Activated effector memory CD4-positive, alpha-beta T cell treated with anti-CD3 and anti-CD28 coated beads, Interleukin-2, amount 50 U/mL, for 16 hours (primary cell): ENCODE measurements around the gene KLF2.

Experiments
- DNase-seq: peaks from one replicate; pipeline ENCODE4 v3.0.0-alpha.2; 2020

KLF2 gene

DNA sequence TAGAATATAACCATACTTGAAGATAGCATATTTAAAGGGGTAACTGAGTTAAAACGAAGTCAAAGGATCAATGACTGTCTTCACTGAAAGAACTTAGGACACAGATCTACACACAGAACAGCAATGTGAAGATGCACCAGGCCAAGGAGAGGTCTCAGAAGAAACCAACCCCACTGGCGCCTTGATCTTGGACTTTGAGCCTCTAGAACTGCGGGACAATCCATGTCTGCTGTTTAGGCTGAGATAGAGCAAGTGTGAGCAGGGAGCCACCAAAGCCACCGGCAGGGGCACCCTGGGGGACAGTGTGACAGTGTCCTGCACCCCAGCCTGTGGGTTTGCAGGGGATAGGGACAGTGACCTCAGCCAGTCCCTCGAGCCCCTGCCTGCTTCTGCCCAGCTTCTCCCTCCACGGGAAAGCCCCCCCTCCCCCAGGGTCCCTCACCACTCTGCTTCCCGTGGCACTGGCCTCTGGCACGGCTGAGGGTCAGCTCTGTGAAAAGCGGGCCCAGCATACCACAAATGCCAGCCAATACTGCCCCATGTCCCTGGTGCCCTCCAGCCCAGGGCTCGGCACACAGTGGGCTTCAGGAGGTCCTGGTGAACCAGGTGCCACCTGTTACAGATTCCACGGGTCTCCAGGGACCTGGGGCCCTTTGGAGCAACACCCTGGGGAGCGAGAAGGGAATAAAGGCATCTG, 40.8 kb downstream of the KLF2 start:
- no peak for DNase-seq

DNA sequence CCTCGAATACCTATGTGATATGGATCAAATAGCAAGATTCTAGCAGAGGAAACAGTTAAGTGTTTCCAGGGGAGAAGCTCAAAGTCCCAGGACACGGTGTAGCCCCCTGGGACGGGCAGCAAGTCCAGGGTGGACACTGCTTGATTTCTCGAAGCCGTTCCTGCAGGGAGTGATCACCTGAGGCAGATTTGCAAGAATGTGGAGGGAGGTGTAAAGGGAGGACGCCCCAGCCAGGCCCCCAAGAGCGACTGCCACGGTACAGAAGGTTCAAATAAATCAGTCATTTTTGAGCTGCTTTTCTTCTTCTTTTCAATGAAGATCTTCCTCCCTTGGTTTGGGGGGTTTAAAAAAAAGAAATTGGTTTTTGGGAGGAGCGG, 41.4 kb downstream of the KLF2 start:
- no peak for DNase-seq

DNA sequence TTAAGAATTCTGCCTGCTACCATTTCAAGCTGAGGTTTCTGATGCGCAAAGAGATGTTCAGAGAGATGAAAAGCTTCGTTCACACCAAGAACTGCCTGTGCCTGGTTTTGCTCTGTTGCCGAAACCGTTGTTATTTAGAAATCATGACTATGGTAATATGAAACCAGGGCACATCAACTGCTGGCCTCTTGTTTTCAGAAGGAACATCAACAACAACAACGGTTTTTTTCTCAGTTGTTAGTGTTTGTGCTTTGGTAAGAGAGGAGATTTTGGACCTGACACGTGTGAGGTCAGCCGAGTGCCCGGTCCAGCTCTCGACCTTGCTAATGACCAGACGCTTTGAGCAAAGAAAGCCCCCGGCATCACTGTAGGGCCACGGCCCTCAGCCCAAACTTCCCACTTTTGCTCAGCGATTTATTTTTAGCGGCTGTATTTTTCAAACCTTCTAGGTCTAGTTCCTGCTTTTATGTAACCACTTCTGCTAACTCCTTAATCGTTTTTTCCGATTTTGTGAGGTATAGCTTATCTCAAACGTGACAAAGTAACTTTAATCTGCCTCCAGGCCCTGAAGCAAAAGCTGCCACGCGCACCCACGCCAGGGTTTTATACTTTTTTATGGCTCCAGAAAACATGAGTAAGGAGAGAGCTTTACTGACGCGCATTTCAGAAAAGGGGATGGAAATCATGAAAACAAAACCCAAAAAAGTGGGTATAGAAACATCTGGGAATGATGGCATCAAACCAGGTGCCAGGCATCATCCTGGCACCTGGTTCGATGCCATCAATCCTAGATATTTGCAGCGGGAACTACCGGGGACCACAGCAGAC, 42.0 kb downstream of the KLF2 start:
- DNase-seq: peak; percentile 76

DNA sequence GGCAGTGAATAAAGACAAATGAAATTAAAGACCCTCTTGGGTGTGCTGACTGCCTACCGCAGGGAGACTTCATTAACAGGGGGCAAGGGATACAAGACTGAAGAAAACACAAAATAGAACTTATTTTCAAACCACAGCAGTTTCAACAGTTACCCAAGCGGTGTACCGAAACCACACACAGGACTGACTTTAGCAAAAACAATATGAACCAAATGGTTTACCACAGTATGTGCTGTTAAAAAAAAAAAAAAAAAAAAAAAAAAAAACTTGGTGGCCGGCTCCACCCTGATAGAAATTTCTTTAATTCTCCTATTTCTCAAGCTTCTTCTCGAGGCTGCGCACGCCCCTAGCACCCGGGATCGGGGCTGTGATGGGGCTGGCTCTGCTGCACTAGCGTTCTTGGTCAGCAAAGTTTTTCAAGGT, 42.6 kb downstream of the KLF2 start:
- DNase-seq: peak; percentile 78

DNA sequence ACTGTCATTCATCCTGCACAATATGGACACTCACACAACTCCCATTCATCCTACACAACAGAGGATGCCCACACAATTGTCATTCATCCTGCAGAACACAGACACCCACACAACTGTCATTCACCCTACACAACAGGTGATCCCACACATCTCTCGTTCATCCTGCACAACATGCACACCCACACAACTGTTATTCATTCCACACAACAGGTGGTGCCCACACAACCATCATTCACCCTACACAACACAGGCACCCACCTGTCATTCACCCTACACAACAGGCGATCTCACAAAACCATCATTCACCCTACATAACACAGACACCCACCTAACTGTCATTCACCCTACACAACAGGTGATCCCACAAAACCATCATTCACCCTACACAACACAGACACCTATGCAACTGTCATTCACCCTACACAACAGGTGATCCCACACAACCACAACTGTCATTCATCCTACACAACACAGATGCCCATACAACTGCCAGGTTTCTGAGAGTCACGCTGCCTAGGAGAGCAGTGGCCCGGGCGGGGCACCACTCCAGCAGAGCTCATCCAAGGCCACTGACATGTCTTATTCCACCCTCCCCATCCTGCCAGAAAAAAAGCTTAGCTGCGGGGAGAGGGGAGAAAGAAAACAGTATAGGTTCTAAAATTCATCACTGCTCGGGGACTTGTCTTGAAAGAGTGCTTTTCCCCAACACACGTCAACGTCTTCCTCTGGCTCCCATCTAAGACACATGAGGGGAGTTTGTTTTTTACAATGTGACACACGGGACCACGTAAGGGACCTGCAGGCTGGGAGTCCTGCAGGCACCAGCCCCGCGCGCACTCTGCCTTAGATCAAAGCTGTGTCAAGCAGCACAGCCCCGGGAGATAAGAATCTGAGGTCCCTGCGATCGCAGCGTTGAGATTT, 44.0 kb downstream of the KLF2 start:
- DNase-seq: peak; percentile 88

DNA sequence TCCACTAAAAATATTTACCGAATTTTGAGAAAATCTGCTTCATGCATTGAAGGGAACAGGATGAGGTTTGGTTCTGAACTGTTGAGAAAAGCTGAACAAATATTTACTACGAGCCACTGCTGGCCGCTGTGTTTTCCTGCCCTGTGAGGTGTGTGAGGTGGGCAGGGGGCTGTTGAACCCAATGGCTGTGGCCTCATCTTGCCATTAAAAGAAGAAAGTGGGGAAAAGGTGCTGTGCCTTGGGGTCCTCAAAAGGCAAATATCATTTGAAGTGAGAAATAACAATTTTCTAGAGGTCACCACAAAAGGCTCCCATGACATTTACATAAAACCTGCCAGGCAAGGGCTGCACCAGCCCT, 44.7 kb downstream of the KLF2 start:
- no peak for DNase-seq

DNA sequence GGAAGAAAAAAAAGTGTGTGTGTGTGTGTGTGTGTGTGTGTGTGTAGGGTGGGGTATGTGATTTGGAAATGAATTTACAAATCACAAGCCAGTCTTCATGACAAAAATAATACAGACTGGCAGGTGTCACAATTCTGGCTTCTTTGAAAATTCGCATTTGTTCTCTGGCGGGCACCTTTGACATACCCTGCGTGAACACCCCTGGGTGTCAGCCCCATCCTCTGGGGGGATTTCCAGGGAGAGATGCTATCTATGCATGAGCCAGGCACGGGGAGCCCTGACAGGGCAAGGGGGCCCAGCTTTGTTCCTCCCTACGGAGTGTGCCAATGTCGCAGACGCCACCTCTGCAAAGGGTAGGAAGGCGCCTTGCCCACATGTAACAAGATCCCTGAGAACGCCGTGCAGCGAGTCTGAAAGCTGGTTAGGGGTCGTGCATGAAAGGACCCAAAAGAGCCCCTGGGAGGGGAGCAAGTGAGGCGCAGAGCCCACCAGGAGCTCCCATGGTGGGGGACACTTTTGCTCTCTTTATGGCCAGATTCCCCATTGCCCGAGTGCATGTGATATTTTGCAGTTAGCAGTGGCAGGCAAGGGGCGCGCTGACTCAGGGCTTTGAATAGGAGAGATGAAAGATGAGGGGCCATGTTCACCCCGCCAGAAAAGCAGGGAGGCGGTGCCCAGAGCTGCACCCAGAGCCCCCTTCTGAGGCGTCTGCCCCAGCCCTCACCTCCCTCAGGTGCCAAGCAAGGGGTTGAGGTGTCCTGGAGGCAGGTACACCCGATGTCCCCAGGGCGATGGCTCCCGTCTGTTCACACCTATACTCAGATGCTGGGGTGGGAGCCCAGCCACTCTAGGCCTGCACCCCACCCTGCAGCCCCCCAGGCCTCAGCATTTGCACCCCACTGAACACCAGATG, 45.3 kb downstream of the KLF2 start:
- peak; percentile 87 for DNase-seq

DNA sequence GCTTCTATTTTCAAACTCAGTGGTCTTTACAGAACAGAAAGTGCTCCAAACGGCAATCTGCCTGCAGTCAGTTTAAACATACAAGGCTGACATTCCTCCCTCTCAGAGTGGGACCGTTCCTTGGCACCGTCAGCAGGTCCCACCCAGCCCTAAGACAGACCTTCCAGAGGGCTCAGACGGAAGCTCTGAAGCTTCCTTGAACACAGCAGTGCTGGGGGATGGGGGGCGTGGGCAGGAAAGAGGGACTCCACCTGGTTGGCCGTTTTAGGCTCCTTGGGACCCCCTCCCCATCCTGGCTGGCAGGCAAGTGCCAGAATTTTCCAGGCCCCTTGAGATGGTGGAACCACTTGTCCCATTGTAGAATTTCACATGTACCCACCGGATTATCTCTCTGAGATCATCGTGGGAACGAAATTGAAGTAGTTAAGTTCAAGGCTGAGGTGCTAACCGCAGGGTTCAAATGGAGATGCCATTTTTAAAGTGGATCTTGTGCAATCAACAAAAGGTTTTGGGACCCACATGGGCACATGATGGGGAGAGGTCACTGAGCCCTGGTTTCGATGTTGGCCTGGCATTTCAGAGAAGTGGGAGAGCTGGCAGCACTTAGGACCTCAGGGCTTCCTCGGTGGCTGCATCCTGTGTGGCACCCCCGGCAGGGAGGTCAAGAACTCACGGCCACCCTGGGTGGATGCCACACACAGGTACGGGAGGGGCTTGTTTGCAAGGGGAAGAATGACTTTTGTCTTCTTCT, 46.2 kb downstream of the KLF2 start:
- DNase-seq: peak; percentile 71

DNA sequence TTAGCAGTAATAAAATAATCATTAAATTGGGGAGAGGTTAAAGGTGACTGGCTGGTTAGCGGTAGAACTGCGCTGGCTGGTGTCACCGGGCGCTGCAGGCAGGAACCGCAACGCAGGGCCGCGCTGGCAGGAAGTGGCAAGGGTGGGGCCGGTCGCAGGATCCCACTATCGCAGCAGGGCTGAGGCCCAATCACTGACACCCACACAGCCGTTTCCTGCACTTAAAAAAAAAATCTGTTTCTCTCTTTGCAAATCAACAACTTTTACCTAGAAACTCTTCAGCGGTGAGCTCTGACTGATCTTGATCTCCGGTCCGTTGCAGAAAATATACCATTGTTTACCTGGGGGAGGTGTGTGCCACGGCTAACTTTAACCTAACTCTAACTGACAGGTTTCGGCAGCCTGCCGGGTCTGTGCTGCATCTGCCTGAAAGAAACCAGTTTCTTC, 46.9 kb downstream of the KLF2 start:
- DNase-seq: peak; percentile 95

DNA sequence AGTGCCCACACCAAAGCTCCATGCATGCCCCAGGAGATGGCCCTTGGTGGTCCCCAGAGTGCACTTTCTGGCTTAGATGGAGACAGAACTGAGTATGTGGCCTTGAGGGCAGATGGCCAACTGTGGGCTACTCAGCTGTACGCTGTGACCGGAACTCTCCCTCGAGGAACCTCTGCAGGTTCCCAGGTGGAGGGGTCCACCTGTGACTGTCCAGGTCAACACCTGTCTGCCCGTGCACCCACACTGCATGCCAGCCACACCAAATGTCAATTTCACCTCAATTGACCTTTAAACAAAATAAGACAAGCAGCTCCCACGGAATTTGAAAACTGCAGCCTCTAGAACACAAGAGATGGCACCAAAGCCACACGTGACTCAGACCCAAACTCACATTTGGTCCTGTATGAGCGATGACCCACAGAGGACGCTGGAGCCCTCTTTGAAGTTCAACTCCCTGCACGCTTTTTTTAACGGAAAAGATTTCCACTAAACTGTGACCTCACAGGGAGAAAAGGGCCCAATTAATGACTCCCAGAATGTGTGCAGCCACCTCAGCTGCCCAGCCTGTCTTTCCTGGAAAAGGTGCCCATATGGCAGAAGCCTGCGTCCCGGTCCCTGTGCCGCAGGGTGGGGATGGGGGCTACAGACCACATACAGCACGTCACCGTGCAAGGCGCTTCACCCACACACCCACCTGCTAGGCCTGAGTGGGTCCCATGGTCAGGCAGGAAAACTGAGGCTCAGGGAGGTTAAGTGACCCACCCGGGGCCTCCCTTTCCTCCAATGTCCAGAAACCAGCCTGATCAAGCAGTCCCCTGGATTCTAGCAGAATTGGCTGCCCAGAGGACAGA, 47.7 kb downstream of the KLF2 start:
- DNase-seq: peak; percentile 66

DNA sequence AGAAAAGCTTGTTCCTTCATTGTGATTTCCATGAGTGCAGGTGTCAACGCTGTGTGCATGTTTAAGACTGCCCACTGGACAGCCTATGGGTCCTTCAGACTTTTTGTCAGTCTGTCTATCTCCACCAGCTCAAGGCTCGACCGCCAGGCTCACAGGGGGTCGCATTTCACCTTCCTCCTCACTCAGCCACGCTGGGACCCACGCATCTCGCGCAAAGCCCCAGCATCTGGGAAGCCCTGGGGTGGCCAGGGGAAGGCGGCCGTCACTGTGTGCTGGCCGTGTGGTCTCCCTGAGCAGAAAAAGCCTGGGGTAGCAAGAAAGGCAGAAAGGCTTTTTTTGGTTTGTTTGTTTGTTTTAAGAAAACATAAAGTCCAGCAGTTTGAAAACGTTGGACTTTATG, 48.5 kb downstream of the KLF2 start:
- no peak for DNase-seq

DNA sequence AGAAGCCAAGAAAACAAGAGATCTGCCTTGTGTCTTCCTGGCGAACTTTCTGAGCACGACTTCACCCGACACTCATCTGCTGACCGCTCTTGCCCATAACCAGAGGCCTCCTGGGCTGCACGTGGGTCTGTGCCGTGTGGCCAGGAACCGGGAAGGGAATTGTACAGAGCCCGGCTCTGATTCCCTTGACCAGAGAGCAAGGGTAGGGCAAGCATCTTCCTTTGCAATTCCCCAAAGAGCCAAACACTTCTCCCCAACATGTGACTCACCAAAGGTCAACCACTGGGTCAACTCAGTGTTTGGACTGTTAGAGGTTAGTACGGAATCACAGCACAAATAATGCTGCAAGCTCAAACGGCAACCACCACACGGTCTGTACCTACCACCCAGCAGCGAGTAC, 48.9 kb downstream of the KLF2 start:
- peak; percentile 24 for DNase-seq

DNA sequence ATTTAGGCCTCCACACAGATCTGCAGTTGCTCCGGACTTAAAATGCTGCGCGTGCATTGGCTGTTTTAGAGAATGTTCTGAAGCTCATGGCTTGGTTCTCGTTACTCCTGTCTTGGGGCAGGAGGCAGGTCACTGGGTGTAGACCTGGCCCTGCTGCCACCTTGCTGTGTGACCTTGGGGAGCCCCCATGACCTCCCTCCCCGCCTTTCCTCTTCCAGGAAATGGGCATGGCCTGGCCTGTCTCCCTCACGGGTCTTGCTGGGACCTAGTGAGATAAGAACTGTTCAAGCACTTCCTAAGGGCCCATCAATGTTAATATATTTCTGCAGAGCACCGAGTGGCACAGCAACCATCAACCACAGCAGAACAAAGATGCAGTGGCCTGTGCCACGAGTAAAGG, 49.4 kb downstream of the KLF2 start:
- DNase-seq: peak; percentile 61

DNA sequence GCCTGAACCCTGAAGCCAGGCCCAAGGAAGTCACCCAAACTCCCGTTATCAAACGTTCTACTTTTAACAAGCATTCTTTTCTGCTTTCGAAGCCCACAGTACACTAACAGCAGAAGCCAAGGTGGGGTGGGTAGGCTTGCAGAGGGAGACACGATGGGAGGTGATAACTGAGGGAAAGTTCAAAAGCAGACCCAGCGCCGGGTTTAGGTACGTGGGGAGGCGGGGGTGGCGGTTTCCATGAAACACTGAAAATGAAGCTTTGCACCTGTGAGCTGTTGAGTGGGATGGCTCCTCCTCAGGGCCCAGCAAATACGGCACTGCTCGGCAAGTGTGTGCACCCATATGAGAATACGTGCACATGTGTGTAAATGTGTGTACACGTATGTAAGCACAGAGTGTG, 49.8 kb downstream of the KLF2 start:
- peak; percentile 70 for DNase-seq

DNA sequence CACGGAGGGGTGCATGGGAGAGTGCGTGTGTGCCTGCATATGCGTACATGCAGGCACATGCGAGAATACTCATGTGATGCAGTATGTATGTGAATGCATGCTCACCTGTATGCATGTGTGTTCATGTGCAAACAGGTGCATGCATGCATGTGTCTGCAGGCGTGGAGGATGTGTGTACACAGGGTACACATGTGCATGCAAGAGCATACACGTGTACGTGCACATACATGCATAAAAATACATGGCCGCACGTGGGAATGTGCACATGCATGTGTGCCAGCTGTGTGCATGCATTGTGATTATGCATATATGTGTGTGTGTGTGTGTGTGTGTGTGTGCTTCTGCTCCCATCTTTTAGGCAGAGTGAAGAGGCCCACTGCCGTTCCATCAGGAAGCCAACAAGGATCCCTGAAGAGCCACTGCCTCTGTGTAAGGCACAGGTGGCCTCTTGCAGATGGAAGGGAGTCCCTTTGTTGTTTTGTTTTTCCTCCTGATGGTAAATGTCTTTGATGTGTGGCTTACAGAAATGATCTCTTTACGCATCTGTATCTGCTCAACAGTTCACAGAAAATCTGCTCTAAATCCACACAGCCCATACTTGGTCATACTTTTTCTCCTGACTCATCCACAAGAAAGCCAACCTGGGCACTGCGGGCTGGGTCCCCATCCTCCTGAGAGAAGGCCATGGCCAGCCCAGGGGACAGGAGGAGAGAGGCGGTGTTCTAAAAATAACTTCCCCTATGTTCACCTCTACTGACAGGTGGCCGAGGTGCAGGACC, 50.7 kb downstream of the KLF2 start:
- peak; percentile 62 for DNase-seq

DNA sequence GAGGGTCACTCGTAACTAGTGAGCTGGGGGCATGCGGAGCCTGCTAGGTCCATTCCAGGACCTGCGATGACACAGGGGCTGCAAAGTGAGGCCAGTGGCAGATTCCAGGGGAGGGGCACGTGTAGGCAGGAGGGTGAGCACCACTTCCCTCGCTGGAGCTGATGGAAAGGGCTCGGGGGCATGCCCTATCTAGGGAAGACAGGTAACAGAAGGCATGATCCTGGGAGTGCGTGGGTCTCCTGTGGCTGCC, 51.2 kb downstream of the KLF2 start:
- DNase-seq: no peak

DNA sequence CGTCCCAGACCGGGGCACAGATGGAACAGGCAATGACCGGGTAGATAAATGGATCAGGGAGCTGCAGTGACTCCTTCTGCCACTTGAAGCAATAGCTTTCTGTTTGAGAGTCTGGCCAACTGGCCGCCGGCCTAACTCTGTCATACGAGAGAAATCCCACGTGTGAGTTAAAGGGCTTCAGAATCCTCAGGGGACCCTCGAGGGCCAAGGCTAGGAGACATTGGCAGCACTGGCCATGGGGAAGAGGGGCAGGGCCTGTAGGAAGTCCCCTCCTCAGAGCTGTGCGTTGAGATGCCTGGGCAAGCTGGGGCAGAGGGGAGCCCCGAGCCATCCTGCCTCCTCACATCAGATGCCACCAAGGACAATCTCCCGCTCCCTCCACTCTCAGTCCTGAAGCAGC, 51.6 kb downstream of the KLF2 start:
- no peak for DNase-seq

DNA sequence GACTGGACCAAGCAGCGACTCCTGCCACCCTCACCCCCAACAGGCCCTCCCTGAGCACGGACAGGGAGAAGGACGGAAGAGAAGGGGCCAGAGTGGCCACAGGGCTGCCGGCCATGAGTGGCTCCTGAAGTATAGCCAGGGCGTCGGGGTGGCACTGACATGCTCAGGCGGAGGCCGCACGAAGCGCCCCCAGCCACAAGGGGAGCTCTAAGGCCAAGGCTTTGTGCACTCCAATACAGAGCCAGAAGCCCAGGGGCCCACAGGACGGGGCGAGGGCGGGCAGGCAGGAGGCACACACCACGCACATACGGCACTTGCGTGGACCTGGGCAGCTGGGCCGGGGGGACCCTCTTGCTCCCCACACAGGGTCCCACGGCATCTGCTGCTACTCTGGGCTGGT, 52.0 kb downstream of the KLF2 start:
- DNase-seq: peak; percentile 71

DNA sequence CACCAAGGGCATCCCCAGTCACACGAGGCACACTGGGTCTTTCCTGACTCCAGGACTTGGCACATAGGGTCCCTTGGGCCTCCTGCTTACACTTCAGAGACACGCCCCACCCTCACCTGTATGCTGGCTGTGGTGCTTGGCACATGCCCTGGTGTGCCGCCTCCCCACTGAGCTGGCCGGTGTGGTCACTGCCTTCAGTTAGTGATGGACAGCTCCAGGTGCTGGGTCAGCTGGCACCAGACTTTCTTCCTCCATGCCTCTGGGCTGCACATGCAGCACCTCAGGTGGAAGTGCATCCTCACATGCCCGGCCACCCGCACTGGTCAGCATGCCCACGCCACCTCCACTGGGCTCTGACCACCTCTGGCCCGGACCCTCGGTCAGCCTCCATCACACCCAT, 52.9 kb downstream of the KLF2 start:
- DNase-seq: peak; percentile 51
